ENCODE measurements around the gene CAMK2D. TPM values are rescaled to one million over a fixed set of nuclear protein-coding genes. Genes with fewer than 3 reads are reported as not detected.

CAMK2D gene
- total and polyA plus RNA-seq, 8 donors, result 8.8 to 155 (median 64.5) TPM

DNA sequence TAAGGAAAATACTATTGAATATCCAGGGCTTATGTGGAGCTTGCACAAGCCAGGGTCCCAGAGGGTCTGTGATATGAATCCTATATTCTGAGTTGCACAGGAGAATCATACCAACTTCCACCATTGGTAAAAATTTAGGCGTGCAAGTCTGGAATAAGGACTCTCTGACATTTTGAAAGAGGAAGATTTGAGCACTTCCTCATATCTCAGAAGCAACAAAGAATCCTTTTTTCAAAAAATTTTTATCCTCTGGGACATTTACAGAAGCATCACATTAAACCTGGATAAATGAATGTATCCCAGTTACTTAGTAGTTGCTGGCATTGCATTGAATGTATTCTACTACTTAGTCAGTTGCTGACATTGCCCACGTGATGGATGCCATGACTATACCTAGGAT is 24.2 kb upstream of the CAMK2D start:
- no peak overlapping the region for H3K4me3 ChIP-seq
- DNase-seq, result no peak
- intact Hi-C loops (cut with DNase I; ENCODE audit: low total_unique reads), result no loop called here
- H3K9me3 ChIP-seq, result no peaks in the 10 kb centered on the region
- no peaks in the 10 kb centered on the region for H3K36me3 ChIP-seq
- no peak for TF ChIP-seq POLR2AphosphoS5 (IDR thresholded peaks at IDR 0.05)
- TF ChIP-seq, protein P1, sequence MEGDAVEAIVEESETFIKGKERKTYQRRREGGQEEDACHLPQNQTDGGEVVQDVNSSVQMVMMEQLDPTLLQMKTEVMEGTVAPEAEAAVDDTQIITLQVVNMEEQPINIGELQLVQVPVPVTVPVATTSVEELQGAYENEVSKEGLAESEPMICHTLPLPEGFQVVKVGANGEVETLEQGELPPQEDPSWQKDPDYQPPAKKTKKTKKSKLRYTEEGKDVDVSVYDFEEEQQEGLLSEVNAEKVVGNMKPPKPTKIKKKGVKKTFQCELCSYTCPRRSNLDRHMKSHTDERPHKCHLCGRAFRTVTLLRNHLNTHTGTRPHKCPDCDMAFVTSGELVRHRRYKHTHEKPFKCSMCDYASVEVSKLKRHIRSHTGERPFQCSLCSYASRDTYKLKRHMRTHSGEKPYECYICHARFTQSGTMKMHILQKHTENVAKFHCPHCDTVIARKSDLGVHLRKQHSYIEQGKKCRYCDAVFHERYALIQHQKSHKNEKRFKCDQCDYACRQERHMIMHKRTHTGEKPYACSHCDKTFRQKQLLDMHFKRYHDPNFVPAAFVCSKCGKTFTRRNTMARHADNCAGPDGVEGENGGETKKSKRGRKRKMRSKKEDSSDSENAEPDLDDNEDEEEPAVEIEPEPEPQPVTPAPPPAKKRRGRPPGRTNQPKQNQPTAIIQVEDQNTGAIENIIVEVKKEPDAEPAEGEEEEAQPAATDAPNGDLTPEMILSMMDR (IDR thresholded peaks at IDR 0.05), result no peak
- TF ChIP-seq POLR2A (IDR thresholded peaks at IDR 0.05), result no peak
- no peak for TF ChIP-seq EP300 (IDR thresholded peaks at IDR 0.05)
- H3K27me3 ChIP-seq, result no peaks in the 10 kb centered on the region
- WGBS, 5 donors, result 40 to 92% (median 88%) methylated on average over 2 of the region's 2 CpGs
- peaks cover 0 to 7% (median 3%) of the 10 kb centered on the region in 4 donors for H3K4me1 ChIP-seq
- no peak overlapping the region for H3K27ac ChIP-seq

GRCh38 chr4:113784497-113785250 is 23.1 kb upstream of the CAMK2D start:
- no peak overlapping the region for H3K4me3 ChIP-seq
- TF ChIP-seq EP300 (IDR thresholded peaks at IDR 0.05), result no peak
- TF ChIP-seq POLR2AphosphoS5 (IDR thresholded peaks at IDR 0.05), result peak in 1 of 3 donors; percentile 52
- TF ChIP-seq, protein P1 (IDR thresholded peaks at IDR 0.05), result no peak
- no peaks in the 10 kb centered on the region for H3K27me3 ChIP-seq
- H3K27ac ChIP-seq, result peak overlapping the region in 1 of 5 donors; percentile 9
- WGBS, 5 donors, result 53 to 62% (median 59%) methylated on average over 2 of the region's 2 CpGs
- no peaks in the 10 kb centered on the region for H3K36me3 ChIP-seq
- peak in 1 of 2 donors; percentile 19 for DNase-seq
- intact Hi-C loops (cut with DNase I; ENCODE audit: low total_unique reads), result no loop called here
- no peaks in the 10 kb centered on the region for H3K9me3 ChIP-seq
- H3K4me1 ChIP-seq, result peaks cover 0 to 7% (median 3%) of the 10 kb centered on the region in 4 donors

DNA sequence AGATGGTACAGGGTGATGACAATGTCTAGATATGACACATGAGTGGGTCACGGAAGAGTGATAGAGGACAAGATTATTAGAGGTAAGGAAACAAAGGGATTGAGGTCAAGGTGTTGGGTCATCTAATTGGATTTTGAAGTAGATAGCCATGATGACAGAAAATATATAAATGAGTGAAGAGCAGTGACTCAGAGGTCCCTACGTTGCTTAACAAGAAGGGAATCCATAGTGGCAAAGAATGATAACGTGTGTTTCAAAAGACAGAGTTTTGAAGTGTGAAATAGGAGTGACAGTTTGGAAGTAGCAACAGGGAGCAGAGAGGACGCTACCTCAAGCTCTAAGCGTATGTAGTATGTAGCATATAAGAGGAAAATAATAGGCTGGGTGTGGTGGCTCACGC is 22.2 kb upstream of the CAMK2D start:
- Histone ChIP-seq H3K36me3 (no peaks in the 10 kb centered on the region), H3K27me3 (no peaks in the 10 kb centered on the region), H3K9me3 (no peaks in the 10 kb centered on the region), H3K27ac (no peak overlapping the region), H3K4me3 (no peak overlapping the region), H3K4me1 (peaks cover 0 to 7% (median 3%) of the 10 kb centered on the region in 4 donors)
- no peak for DNase-seq
- intact Hi-C loops (cut with DNase I; ENCODE audit: low total_unique reads), result no loop called here
- no peak for TF ChIP-seq POLR2A (IDR thresholded peaks at IDR 0.05)
- TF ChIP-seq, protein P1 (IDR thresholded peaks at IDR 0.05), result no peak
- no peak for TF ChIP-seq POLR2AphosphoS5 (IDR thresholded peaks at IDR 0.05)
- no peak for TF ChIP-seq EP300 (IDR thresholded peaks at IDR 0.05)
- WGBS, 5 donors, result 74 to 96% (median 92%) methylated on average over 6 of the region's 6 CpGs

GRCh38 chr4:113783289-113783688 is 21.8 kb upstream of the CAMK2D start:
- no peak for TF ChIP-seq POLR2AphosphoS5 (IDR thresholded peaks at IDR 0.05)
- no peak for TF ChIP-seq EP300 (IDR thresholded peaks at IDR 0.05)
- TF ChIP-seq, protein P1 (IDR thresholded peaks at IDR 0.05), result no peak
- TF ChIP-seq POLR2A (IDR thresholded peaks at IDR 0.05), result no peak
- peaks cover 0 to 7% (median 3%) of the 10 kb centered on the region in 4 donors for H3K4me1 ChIP-seq
- no peak for DNase-seq
- H3K9me3 ChIP-seq, result no peaks in the 10 kb centered on the region
- 91 to 98% (median 93%) methylated on average over 2 of the region's 2 CpGs for WGBS, 5 donors
- no peaks in the 10 kb centered on the region for H3K27me3 ChIP-seq
- intact Hi-C loops (cut with DNase I; ENCODE audit: low total_unique reads), result no loop called here
- no peak overlapping the region for H3K4me3 ChIP-seq
- H3K36me3 ChIP-seq, result no peaks in the 10 kb centered on the region
- no peak overlapping the region for H3K27ac ChIP-seq

All from stomach (tissue), 9 donors.